ENCODE measurements around the gene HIBCH. TPM values are rescaled to one million over a fixed set of nuclear protein-coding genes. Genes with fewer than 3 reads are reported as not detected.

The HIBCH gene
- total RNA-seq, 2 experiments from 2014 or later = 33.9 to 37.8 TPM

DNA sequence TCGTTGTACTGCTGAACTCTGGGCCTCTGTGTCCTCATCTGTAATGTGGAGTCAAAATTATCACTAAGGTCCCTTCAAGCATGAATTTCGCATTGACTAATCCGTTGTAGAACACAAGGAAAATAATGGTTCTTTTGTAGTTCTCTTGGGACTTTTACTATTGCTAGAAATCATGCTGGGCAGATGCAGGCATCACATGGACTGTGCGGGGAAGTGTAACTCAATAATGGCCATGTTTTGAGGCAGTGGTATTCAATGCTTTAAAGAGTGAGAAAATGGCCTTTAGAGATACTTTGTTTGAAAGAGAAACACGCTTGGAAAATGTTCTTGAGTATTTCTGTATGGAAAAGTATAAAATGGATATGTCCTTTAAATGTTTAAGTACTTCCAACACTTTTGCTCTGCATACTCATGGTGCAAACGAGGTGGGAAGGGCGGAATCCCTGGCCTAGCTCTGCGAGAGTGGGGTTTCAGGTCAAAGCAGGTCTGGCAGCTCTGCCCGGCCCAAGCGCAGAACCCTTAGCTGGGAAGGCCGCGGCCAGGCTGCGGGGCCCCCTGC is 139.8 kb downstream of the HIBCH start:
- CTCF ChIA-PET = interaction anchor here (1.1 to 1.5 kb wide), 2 partner anchors 11 to 91 kb away, joined by 3 to 7 read pairs; no protein-coding TSS in a partner anchor
- H3K9me3 Mint-ChIP-seq = no peaks in the 10 kb centered on the region
- H3K27ac Mint-ChIP-seq = no peak overlapping the region
- H3K4me3 Mint-ChIP-seq = peak overlapping the region; percentile 40
- POLR2A ChIA-PET = no interaction called here
- DNase-seq = no peak
- peaks cover 19% of the 10 kb centered on the region for H3K27me3 Mint-ChIP-seq
- H3K4me1 Mint-ChIP-seq (ENCODE audit: low read depth) = peaks cover 6% of the 10 kb centered on the region
- intact Hi-C loops (cut with micrococcal nuclease) = loop anchor here (5.0 to 10.0 kb wide), 2 partner anchors 185 to 627 kb away; no protein-coding TSS in a partner anchor
- no peaks in the 10 kb centered on the region for H3K36me3 Mint-ChIP-seq

DNA sequence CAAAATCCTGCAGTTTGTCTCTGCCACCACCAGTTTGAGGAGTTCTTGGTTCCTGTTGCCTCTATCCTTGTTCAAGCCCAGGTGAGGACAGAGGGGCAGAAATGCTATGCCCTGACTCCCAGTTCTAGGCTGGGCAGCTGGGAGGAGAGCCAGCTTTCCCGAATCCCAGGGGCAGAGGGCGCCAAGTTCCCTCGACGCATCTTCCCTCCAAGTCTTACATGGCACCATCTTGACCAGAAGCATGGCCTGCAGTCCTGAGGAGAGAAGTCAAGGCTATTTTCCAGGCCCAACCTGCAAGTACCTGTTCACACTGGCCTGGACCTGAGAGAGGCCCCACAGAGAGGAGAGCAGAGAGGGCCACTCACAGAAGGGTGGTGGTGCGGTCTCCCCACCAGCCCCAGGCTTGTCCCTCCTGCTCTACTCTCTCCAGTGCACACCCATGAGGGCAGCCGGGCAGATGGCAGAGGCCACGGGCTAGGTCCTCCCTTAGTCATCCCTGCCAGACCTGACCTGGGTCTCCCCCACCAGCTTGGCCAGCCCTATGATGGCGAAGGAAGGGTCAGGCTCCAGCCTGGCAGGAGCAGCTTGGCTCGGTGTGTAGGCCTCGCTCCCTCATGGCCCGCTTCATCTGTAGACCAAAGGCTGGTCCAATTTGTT is 141.4 kb downstream of the HIBCH start:
- Mint-ChIP-seq H3K27ac (no peak overlapping the region), H3K27me3 (peaks cover 21% of the 10 kb centered on the region), H3K36me3 (peaks cover 4% of the 10 kb centered on the region), H3K9me3 (peaks cover 8% of the 10 kb centered on the region), H3K4me1 (ENCODE audit: low read depth) (peaks cover 6% of the 10 kb centered on the region), H3K4me3 (no peak overlapping the region)
- CTCF ChIA-PET = no interaction called here
- intact Hi-C loops (cut with micrococcal nuclease) = no loop called here
- POLR2A ChIA-PET = no interaction called here
- no peak for DNase-seq

DNA sequence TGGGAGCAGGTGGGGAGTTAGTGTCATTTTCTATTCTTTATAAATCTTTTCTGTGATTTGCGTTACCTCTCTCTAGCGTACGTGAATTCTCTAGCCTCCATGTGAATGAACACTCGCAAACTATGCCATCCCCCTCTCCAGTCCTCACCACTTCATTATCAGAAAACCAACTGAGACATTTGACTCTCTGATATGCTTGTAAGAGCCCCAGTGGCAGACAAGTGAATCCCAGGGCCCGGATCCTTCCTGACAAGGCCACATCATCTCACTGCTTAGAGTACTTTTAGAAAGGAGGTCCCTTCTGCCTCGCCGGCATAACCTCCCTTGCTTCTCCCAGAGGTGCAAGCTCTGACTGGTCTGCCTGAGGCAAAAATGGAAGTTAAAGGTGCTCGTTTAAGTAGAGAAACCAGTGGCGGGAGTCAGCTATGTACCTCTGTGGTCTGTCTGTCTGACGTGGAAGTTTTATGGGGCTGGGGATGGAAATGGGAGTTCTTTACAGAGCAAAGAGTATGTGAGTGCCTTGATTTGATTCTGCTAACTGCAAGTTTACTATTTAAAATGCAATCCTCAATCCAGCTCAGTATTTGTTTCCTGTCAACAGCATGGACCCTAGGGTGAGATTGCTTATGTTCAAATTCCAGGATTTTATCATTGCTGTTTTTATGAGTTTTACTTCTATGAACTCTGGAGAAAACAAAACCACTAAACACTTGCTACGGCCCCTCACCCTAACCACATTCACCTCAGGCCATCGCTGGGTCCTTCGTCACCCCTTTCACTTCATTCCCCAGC is 142.2 kb downstream of the HIBCH start:
- intact Hi-C loops (cut with micrococcal nuclease) = no loop called here
- ChIA-PET POLR2A (no interaction called here), CTCF (no interaction called here)
- DNase-seq = no peak
- no peak overlapping the region for H3K27ac Mint-ChIP-seq
- peaks cover 4% of the 10 kb centered on the region for H3K36me3 Mint-ChIP-seq
- peaks cover 8% of the 10 kb centered on the region for H3K9me3 Mint-ChIP-seq
- peaks cover 21% of the 10 kb centered on the region for H3K27me3 Mint-ChIP-seq
- peaks cover 6% of the 10 kb centered on the region for H3K4me1 Mint-ChIP-seq (ENCODE audit: low read depth)
- H3K4me3 Mint-ChIP-seq = no peak overlapping the region

DNA sequence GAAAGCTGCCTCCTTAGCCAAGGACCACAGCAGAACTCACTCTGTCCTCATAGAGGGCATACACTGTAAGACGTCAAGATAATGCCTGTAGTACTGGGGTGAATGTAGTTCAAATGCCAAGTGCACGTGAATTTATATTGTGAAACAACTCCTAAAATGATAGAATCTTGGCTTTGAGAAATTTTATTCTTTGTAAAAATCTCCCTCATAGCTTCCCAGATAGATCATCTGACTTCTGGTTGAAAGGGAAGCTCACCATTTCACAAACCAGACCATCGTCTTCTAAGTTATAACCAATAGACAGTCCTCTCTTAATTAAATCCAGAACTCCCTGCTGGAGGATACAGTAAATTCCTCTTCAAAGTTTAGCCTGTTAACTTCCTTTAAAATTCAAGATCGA is 146.2 kb downstream of the HIBCH start:
- CTCF ChIA-PET = no interaction called here
- POLR2A ChIA-PET = no interaction called here
- Mint-ChIP-seq H3K4me1 (ENCODE audit: low read depth) (no peaks in the 10 kb centered on the region), H3K27ac (no peak overlapping the region), H3K36me3 (peaks cover 4% of the 10 kb centered on the region), H3K9me3 (peaks cover 14% of the 10 kb centered on the region), H3K27me3 (peaks cover 4% of the 10 kb centered on the region), H3K4me3 (no peak overlapping the region)
- DNase-seq = no peak
- intact Hi-C loops (cut with micrococcal nuclease) = no loop called here

DNA sequence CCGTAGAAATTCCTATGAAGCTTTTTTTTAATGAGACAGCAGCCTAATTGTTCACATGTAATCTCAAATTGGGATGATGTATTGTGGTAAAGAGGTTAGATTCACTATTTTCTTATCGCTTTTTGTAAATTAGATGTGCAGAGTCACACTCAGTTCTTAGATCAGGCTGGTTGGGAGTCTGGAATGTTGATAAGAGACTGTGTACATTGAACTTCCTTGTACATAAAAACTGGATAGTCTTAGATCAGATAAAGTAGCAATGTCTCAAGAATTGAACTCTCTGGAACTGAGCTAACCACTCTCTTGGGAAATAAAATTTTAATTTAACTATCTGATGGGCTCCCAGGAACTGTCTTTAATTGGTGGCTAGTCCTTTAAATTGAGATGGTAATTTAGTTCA is 149.0 kb downstream of the HIBCH start:
- intact Hi-C loops (cut with micrococcal nuclease) = no loop called here
- peaks cover 4% of the 10 kb centered on the region for H3K36me3 Mint-ChIP-seq
- no peak for DNase-seq
- no peak overlapping the region for H3K27ac Mint-ChIP-seq
- no peak overlapping the region for H3K4me3 Mint-ChIP-seq
- POLR2A ChIA-PET = no interaction called here
- no peaks in the 10 kb centered on the region for H3K4me1 Mint-ChIP-seq (ENCODE audit: low read depth)
- CTCF ChIA-PET = no interaction called here
- peaks cover 26% of the 10 kb centered on the region for H3K9me3 Mint-ChIP-seq
- peaks cover 2% of the 10 kb centered on the region for H3K27me3 Mint-ChIP-seq

DNA sequence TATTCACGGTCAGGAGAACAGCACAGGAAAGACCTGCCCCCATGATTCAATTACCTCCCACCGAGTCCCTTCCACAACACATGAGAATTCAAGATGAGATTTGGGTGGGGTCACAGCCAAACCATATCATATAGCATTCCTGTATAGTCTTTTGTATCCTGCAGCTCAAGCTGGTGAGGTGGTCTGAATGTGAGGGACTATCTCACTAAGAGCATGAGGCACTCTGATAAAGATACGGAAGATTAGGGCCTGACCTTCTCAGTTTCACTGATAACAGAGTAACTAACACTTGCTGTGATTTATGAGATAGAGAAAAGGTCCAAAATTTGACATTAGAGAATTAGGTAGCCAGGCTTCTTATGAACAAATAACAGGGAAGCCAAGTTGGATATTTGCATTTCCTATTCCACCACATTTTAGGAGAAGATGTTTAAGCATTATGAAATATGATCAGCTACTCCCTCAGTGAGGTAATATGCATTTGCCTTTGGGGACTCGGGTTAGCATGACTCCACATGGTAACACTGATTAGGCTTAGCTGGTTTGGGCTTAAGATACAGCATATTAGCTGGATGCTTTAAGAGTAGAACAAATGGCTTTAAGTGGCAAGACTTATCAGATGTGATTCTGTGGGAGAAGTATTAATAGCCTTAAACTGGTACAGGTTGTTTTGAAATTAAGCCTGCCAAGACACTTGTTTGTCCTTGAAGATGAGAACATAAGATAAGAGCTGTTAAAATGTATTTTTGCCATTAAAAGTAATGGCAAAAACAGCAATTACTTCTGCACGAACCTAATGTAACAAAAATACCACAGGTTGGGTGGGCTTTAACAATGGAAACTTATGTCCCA is 150.2 kb downstream of the HIBCH start:
- Mint-ChIP-seq H3K27me3 (peaks cover 2% of the 10 kb centered on the region), H3K4me1 (ENCODE audit: low read depth) (no peaks in the 10 kb centered on the region), H3K36me3 (peaks cover 4% of the 10 kb centered on the region), H3K4me3 (no peak overlapping the region), H3K9me3 (peaks cover 30% of the 10 kb centered on the region), H3K27ac (no peak overlapping the region)
- DNase-seq = no peak
- intact Hi-C loops (cut with micrococcal nuclease) = no loop called here
- ChIA-PET CTCF (interaction anchor here (1.1 kb wide), 1 partner anchor 10 kb away, joined by 3 read pairs; no protein-coding TSS in a partner anchor), POLR2A (no interaction called here)

DNA sequence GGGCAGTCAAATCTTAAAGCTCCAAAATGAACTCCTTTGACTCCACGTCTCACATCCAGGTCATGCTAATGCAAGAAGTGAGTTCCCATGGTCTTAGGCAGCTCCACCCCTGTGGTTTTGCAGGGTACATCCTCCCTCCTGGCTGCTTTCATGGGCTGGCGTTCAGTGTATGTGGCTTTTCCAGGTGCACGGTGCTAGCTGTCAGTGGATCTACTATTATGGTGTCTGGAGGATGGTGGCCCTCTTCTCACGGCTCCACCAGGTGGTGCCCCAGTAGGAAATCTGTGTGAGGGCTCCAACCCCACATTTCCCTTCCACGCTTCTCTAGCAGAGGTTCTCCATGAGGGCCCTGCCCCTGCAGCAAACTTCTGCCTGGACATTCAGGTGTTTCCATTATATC is 151.9 kb downstream of the HIBCH start:
- H3K36me3 Mint-ChIP-seq = no peaks in the 10 kb centered on the region
- POLR2A ChIA-PET = no interaction called here
- H3K27me3 Mint-ChIP-seq = no peaks in the 10 kb centered on the region
- CTCF ChIA-PET = interaction anchor here (1.0 kb wide), 1 partner anchor 88 kb away, joined by 3 read pairs; no protein-coding TSS in a partner anchor
- intact Hi-C loops (cut with micrococcal nuclease) = no loop called here
- H3K27ac Mint-ChIP-seq = no peak overlapping the region
- H3K9me3 Mint-ChIP-seq = peaks cover 21% of the 10 kb centered on the region
- H3K4me1 Mint-ChIP-seq (ENCODE audit: low read depth) = no peaks in the 10 kb centered on the region
- no peak for DNase-seq
- no peak overlapping the region for H3K4me3 Mint-ChIP-seq

DNA sequence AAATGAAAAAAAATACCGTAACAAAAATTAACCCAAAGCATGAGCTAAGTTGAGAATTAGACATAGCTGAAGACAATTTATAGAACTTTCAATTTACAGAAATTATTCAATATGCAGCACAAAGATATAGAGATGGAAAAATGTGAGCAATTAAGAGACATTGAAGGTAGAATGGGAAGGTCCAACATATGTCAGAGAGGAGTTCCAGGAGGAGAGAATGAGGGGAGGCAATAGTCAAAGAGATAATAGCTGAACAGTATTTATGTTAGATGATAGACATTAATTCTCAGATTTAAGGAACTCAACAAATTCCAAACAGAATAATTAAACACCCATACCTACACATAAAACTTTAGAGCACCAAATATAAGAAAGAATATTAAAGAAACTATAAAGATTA is 154.1 kb downstream of the HIBCH start:
- H3K9me3 Mint-ChIP-seq = peaks cover 21% of the 10 kb centered on the region

DNA sequence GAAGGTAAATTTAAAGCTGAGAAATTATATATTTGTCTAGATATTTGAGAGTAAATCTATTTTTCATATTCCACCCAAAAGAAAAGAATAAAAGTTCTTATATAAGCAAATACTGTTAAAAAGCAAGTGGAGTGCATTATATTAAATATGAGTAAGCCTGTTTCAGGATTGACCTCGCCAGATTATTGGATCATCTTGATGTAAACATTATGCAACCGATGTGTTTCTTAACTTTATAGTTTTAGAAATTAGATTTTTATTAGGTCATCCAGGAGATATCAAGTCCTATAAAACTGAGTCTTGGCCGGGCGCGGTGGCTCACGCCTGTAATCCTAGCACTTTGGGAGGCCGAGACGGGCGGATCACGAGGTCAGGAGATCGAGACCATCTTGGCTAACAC is 156.8 kb downstream of the HIBCH start:
- Mint-ChIP-seq H3K27ac (no peak overlapping the region), H3K4me1 (ENCODE audit: low read depth) (no peaks in the 10 kb centered on the region), H3K36me3 (no peaks in the 10 kb centered on the region), H3K4me3 (no peak overlapping the region), H3K9me3 (peaks cover 13% of the 10 kb centered on the region), H3K27me3 (no peaks in the 10 kb centered on the region)
- CTCF ChIA-PET = no interaction called here
- intact Hi-C loops (cut with micrococcal nuclease) = no loop called here
- POLR2A ChIA-PET = no interaction called here
- DNase-seq = no peak

More for the DNA sequence above, 154.1 kb downstream of the HIBCH start:
- no peak overlapping the region for H3K4me3 Mint-ChIP-seq
- no peaks in the 10 kb centered on the region for H3K27me3 Mint-ChIP-seq
- intact Hi-C loops (cut with micrococcal nuclease) = no loop called here
- H3K36me3 Mint-ChIP-seq = no peaks in the 10 kb centered on the region
- CTCF ChIA-PET = interaction anchor here (0.6 kb wide), 1 partner anchor 163 kb away, joined by 3 read pairs; no protein-coding TSS in a partner anchor
- H3K27ac Mint-ChIP-seq = no peak overlapping the region
- no peak for DNase-seq
- H3K4me1 Mint-ChIP-seq (ENCODE audit: low read depth) = no peaks in the 10 kb centered on the region
- POLR2A ChIA-PET = no interaction called here

DNA sequence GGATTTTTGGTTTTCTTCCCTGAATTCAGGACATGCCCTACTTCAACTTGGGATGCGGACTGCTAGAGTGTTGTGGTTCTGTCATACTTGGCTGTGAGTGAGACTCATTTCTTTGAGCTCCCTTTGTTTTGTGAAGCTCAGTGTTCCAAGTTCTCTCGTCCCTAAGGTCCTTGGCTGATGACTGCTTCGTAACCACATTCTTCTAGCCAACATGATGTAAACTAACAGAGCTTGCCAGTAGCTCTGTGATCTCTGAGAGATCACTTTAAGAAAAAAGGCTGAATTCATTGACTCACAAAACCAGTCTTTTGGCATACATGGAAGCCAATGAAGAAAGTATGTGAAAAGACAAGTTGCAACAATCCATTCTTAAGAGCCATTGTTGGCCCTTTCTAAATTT is 160.2 kb downstream of the HIBCH start:
- Mint-ChIP-seq H3K36me3 (no peaks in the 10 kb centered on the region), H3K27ac (no peak overlapping the region), H3K4me1 (ENCODE audit: low read depth) (no peaks in the 10 kb centered on the region), H3K27me3 (no peaks in the 10 kb centered on the region), H3K4me3 (no peak overlapping the region), H3K9me3 (no peaks in the 10 kb centered on the region)
- intact Hi-C loops (cut with micrococcal nuclease) = no loop called here
- CTCF ChIA-PET = interaction anchor here (1.1 kb wide), 1 partner anchor 71 kb away, joined by 3 read pairs; no protein-coding TSS in a partner anchor
- no peak for DNase-seq
- POLR2A ChIA-PET = no interaction called here

DNA sequence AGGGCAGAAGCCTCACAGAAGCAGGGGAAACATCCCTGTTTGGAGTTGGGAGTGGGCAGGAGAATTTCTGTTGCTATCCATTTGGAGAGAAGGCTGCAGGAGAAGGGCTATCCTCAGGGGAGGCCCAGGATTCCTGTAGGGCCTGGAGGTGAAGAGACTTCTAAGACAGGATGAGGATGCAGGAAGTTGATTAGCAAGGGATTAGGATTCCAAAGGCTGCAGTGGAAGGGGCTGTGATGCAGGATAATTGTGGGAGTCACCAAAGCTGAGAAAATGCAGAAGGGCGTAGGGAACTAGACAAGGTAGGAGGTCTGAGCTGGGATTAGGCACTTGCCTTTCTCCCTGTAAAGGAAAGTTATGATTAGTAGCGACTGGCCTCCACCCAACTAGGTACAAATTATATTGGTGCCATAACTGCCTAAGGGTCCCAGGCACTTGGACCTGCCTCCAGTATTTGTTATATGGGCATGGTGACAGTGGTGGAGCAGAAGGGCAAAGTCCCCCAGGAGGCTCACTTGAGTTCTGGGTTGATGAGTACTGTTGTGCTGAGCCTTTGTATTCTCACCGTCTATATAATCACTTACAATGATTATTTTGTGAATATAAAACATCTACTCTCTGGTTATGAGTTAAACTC is 160.7 kb downstream of the HIBCH start:
- ChIA-PET CTCF (no interaction called here), POLR2A (no interaction called here)
- Mint-ChIP-seq H3K4me1 (ENCODE audit: low read depth) (no peaks in the 10 kb centered on the region), H3K27ac (no peak overlapping the region), H3K9me3 (no peaks in the 10 kb centered on the region), H3K27me3 (no peaks in the 10 kb centered on the region), H3K36me3 (no peaks in the 10 kb centered on the region), H3K4me3 (no peak overlapping the region)
- intact Hi-C loops (cut with micrococcal nuclease) = no loop called here
- DNase-seq = no peak
